Psoas muscle (tissue), 8 donors: ENCODE data around the gene SERPINE1. TPM values are rescaled to one million over a fixed set of nuclear protein-coding genes. Genes with fewer than 3 reads are reported as not detected.

Experiments used
- ATAC-seq, 4 donors: fragments of 200-7000 bp; cut with Tn5 transposase; one replicate each; pipeline ENCODE4 v1.9.1; 2020; ENCODE audit warnings: moderate library complexity in 3 of 4, mild to moderate bottlenecking in 2 of 4
- DNase-seq, 2 donors: peaks; one replicate each; pipeline ENCODE4 v3.0.0-alpha.2; 2020
- H3K27ac ChIP-seq: fragments of 200-600 bp; one replicate; pipeline ENCODE4 v1.8.0; 2022
- H3K27me3 ChIP-seq, 3 donors: fragments of 200-600 bp in 1 of 3; one replicate each; pipeline versions ENCODE4 v1.6.1 to v1.8.0; 2013 to 2022; ENCODE audit warnings: low read length in 2 of 3, mild to moderate bottlenecking in 2 of 3, moderate library complexity in 1 of 3; ENCODE audit not compliant: insufficient read depth in 3 of 3
- H3K36me3 ChIP-seq, 2 donors: fragments of 200-600 bp in 1 of 2; one replicate each; pipeline versions ENCODE4 v1.6.1 to v1.8.0; 2013 to 2022; ENCODE audit warnings: low read depth in 1 of 2, mild to moderate bottlenecking in 1 of 2, moderate library complexity in 1 of 2; ENCODE audit not compliant: insufficient read depth in 1 of 2
- H3K4me1 ChIP-seq: fragments of 200-600 bp; one replicate; pipeline ENCODE4 v1.8.0; 2022
- H3K4me3 ChIP-seq: fragments of 200-600 bp; one replicate; pipeline ENCODE4 v1.8.0; 2022; ENCODE audit warnings: mild to moderate bottlenecking
- H3K9me3 ChIP-seq: fragments of 200-600 bp; one replicate; pipeline ENCODE4 v1.8.0; 2022
- WGBS, 3 donors: extraction: QIAGEN DNeasy Blood & Tissue Kit; methylation state at CpG; one replicate each; pipeline versions ENCODE4 v1.1.6 to v1.1.7; 2013; 5-methylcytosine and 5-hydroxymethylcytosine counted together
- intact Hi-C, 2 donors: fragments of 100-400 bp; cut with DNase I; formaldehyde crosslinking; loops; one replicate each; pipeline versions ENCODE4 v1.11.0 to v1.14.2; 2022
- polyA plus RNA-seq, 3 donors: library from polyadenylated mRNA; stranded (reverse); fragments of 200-250 nt; gene quantifications; one replicate each; pipeline ENCODE4 v1.2.3, GENCODE V29; 2013
- total RNA-seq, 4 donors: library from RNA; stranded (reverse); fragmentation: NEBNext Ultra II Directional in 2 of 4; extraction: Animal tissue kit (Norgen Biotek cat#: 25700) in 2 of 4; gene quantifications; one replicate each; pipeline versions ENCODE4 v1.2.1 to v1.2.4, GENCODE V29; 2021 to 2023
- TF ChIP-seq, protein P1 (sequence below): fragments of 200-600 bp; IDR thresholded peaks from one replicate; pipeline ENCODE4 v1.8.0; 2022; ENCODE audit warnings: antibody characterized with exemption
- donor health status: healthy with polysubstance abuse.
- donor health status: DM: no; HTN: no; CAD: no; lungs with moderate emphysema.
- donor health status: Bipolar disorder and iron deficiency.
- donor health status: healthy.
- donor health status: DM: yes; HTN: yes; CAD: no.
- donor health status: DM: no; HTN: no; CAD: no.
- donor health status: DM: no; HTN: no; CAD: no.
- donor health status: DM: yes; HTN: yes; CAD: no.

SERPINE1 gene
- total and polyA plus RNA-seq, 7 donors = 4.3 to 269 (median 7.2) TPM

DNA sequence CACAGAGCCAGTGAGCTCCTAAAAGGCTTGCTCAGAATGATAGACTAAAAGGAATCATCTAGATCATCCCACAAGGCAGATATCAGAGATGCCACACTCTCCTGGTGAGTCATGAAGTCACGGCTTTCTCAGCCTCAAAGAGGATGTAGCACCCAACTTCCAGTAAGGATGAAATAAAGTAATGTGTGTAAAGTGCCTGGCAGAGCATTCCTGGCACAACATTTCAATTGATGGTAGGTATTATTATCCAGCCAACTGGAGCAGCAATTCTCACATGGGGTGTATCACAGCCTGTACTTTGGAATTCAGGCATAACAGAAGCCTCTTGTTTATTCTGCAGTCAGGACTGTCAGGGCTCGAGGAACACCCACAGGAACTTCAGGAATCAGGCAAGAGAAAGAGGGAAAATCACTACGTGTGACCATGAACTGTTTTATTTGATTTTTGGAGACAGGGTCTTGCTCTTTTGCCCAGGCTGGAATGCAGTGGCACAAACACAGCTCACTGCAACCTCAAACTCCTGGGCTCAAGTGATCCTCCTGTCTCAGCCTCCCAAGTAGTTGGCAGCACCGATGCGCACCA is 58.4 kb downstream of the SERPINE1 start:
- H3K4me3 ChIP-seq = no peak overlapping the region
- H3K9me3 ChIP-seq = no peaks in the 10 kb centered on the region
- no peak for ATAC-seq
- H3K27me3 ChIP-seq = peaks cover 0 to 54% (median under 1%) of the 10 kb centered on the region in 3 donors
- TF ChIP-seq, protein P1, sequence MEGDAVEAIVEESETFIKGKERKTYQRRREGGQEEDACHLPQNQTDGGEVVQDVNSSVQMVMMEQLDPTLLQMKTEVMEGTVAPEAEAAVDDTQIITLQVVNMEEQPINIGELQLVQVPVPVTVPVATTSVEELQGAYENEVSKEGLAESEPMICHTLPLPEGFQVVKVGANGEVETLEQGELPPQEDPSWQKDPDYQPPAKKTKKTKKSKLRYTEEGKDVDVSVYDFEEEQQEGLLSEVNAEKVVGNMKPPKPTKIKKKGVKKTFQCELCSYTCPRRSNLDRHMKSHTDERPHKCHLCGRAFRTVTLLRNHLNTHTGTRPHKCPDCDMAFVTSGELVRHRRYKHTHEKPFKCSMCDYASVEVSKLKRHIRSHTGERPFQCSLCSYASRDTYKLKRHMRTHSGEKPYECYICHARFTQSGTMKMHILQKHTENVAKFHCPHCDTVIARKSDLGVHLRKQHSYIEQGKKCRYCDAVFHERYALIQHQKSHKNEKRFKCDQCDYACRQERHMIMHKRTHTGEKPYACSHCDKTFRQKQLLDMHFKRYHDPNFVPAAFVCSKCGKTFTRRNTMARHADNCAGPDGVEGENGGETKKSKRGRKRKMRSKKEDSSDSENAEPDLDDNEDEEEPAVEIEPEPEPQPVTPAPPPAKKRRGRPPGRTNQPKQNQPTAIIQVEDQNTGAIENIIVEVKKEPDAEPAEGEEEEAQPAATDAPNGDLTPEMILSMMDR = no peak
- intact Hi-C loops = no loop called here
- no peaks in the 10 kb centered on the region for H3K4me1 ChIP-seq
- no peaks in the 10 kb centered on the region for H3K36me3 ChIP-seq
- DNase-seq = no peak
- H3K27ac ChIP-seq = no peak overlapping the region
- WGBS, 3 donors = 38 to 47% (median 43%) methylated on average over 5 of the region's 5 CpGs

DNA sequence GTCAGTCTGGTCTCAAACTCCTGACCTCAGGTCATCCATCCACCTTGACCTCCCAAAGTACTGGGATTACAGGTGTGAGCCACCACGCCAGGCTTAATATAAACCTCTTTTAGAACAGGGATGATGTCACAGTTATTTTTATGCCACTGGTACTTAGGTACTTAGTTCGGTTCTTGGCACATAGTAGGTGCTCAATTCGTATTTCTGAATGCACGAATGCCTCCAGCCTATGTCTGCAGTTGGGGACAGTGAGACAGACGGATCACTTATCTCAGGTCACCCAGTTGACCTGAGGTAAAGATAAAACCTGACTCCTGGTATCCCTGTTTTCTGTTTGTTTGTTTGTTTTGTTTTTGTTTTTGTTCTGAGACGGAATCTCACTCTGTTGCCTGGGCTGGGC is 59.3 kb downstream of the SERPINE1 start:
- Histone ChIP-seq H3K9me3 (no peaks in the 10 kb centered on the region), H3K4me3 (no peak overlapping the region), H3K27ac (no peak overlapping the region), H3K27me3 (peaks cover 0 to 45% (median 2%) of the 10 kb centered on the region in 3 donors), H3K36me3 (no peaks in the 10 kb centered on the region), H3K4me1 (no peaks in the 10 kb centered on the region)
- TF ChIP-seq, protein P1 = no peak
- DNase-seq (no peak), ATAC-seq (no peak)
- 61 to 69% (median 62%) methylated on average over 6 of the region's 6 CpGs for WGBS, 3 donors
- intact Hi-C loops = no loop called here

DNA sequence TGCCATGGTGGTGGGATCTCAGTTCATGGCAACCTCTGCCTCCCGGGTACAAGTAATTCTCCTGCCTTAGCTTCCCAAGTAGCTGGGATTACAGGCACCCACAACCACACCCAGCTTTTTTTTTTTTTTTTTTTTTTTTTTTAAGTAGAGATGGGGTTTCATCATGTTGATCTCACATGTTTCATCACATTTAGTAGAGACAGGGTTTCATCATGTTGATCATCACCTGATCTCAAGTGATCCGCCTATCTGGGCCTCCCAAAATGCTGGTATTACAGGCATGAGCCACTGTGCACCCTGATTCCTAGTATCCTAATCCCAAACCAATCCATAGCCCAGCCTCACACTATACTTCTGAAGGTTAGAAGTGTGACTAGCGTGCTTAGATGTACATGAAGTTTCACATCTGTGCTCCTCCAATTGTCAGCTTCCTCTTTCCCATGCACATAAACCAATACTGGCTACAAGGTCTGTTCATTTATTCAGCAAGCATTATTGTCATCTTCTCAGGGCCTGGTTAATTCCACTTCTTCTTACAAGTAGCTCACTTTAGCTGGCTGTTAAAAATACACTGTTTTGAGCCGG is 60.0 kb downstream of the SERPINE1 start:
- WGBS, 3 donors = 80 to 83% (median 82%) methylated on average over 4 of the region's 4 CpGs
- intact Hi-C loops = no loop called here

More for the DNA sequence above, 60.0 kb downstream of the SERPINE1 start:
- H3K4me1 ChIP-seq = no peaks in the 10 kb centered on the region
- H3K9me3 ChIP-seq = no peaks in the 10 kb centered on the region
- H3K27me3 ChIP-seq = peaks cover 0 to 42% (median 2%) of the 10 kb centered on the region in 3 donors
- DNase-seq = no peak
- H3K36me3 ChIP-seq = no peaks in the 10 kb centered on the region
- TF ChIP-seq, protein P1 = no peak
- no peak overlapping the region for H3K27ac ChIP-seq
- ATAC-seq = no peak
- no peak overlapping the region for H3K4me3 ChIP-seq

Other genes starting within 250 kb of the SERPINE1 start
- 1 to 10 TPM; 2.5 to 8.0 (median 6.0) TPM for gene UFSP1, start 237.4 kb upstream of the SERPINE1 start, total RNA-seq
- gene UFSP1, start 237.4 kb upstream of the SERPINE1 start, polyA plus RNA-seq = 1 to 10 TPM; 3.7 to 7.6 (median 4.3) TPM
- gene ACHE, start 231.2 kb upstream of the SERPINE1 start, total RNA-seq = 10 to 100 TPM; 21.4 to 99.2 (median 36.8) TPM
- gene ACHE, start 231.2 kb upstream of the SERPINE1 start, polyA plus RNA-seq = 10 to 100 TPM; 10.7 to 23.8 (median 14.2) TPM
- gene MUC3A, start 177.6 kb upstream of the SERPINE1 start, total RNA-seq = under 1 TPM; 0.10 to 0.79 (median 0.30) TPM
- under 1 TPM; 0.22 to 0.37 (median 0.30) TPM for gene MUC3A, start 177.6 kb upstream of the SERPINE1 start, polyA plus RNA-seq
- under 1 TPM in 2 of 4 donors, not detected in 2; 0.02 to 0.13 TPM for gene MUC12, start 157.5 kb upstream of the SERPINE1 start, total RNA-seq
- under 1 TPM in 1 of 3 donors, not detected in 2; 0.09 TPM for gene MUC12, start 157.5 kb upstream of the SERPINE1 start, polyA plus RNA-seq
- gene MUC17, start 107.0 kb upstream of the SERPINE1 start, total RNA-seq = under 1 TPM in 1 of 4 donors, not detected in 3; 0.02 TPM
- gene MUC17, start 107.0 kb upstream of the SERPINE1 start, polyA plus RNA-seq = under 1 TPM in 1 of 3 donors, not detected in 2; 0.03 TPM
- gene TRIM56, start 41.6 kb upstream of the SERPINE1 start, total RNA-seq = 10 to 100 TPM; 10.1 to 15.7 (median 13.8) TPM
- gene TRIM56, start 41.6 kb upstream of the SERPINE1 start, polyA plus RNA-seq = 10 to 100 TPM in 1 of 3 donors, 1 to 10 TPM in 2; 3.2 to 13.3 (median 5.8) TPM
- 1 to 10 TPM; 5.7 to 7.1 (median 6.6) TPM for gene AP1S1, start 27.4 kb downstream of the SERPINE1 start, total RNA-seq
- gene AP1S1, start 27.4 kb downstream of the SERPINE1 start, polyA plus RNA-seq = 10 to 100 TPM; 11.1 to 29.9 (median 17.8) TPM
- under 1 TPM in 1 of 4 donors, not detected in 3; 0.10 TPM for gene VGF, start 38.5 kb downstream of the SERPINE1 start, total RNA-seq
- gene VGF, start 38.5 kb downstream of the SERPINE1 start, polyA plus RNA-seq = 1 to 10 TPM in 1 of 3 donors, under 1 TPM in 1, not detected in 1; 0.03 to 4.3 TPM
- not detected for gene NAT16, start 53.2 kb downstream of the SERPINE1 start, total RNA-seq
- gene NAT16, start 53.2 kb downstream of the SERPINE1 start, polyA plus RNA-seq = under 1 TPM in 1 of 3 donors, not detected in 2; 0.01 TPM
- not detected for gene MOGAT3, start 73.9 kb downstream of the SERPINE1 start, total RNA-seq
- not detected for gene MOGAT3, start 73.9 kb downstream of the SERPINE1 start, polyA plus RNA-seq
- gene PLOD3, start 90.5 kb downstream of the SERPINE1 start, total RNA-seq = 10 to 100 TPM; 18.5 to 25.4 (median 20.4) TPM
- 10 to 100 TPM; 12.9 to 45.4 (median 15.2) TPM for gene PLOD3, start 90.5 kb downstream of the SERPINE1 start, polyA plus RNA-seq
- gene ZNHIT1, start 91.1 kb downstream of the SERPINE1 start, total RNA-seq = 10 to 100 TPM; 40.8 to 58.1 (median 48.1) TPM
- 10 to 100 TPM; 65.0 to 89.5 (median 67.6) TPM for gene ZNHIT1, start 91.1 kb downstream of the SERPINE1 start, polyA plus RNA-seq
- gene CLDN15, start 110.7 kb downstream of the SERPINE1 start, total RNA-seq = 1 to 10 TPM; 1.0 to 2.1 (median 1.5) TPM
- gene CLDN15, start 110.7 kb downstream of the SERPINE1 start, polyA plus RNA-seq = 1 to 10 TPM in 2 of 3 donors, under 1 TPM in 1; 0.52 to 2.2 (median 1.9) TPM
- 100 to 1,000 TPM; 239 to 368 (median 261) TPM for gene FIS1, start 118.0 kb downstream of the SERPINE1 start, total RNA-seq
- gene FIS1, start 118.0 kb downstream of the SERPINE1 start, polyA plus RNA-seq = 100 to 1,000 TPM; 263 to 341 (median 312) TPM
- gene IFT22, start 194.7 kb downstream of the SERPINE1 start, total RNA-seq = 10 to 100 TPM; 18.7 to 26.0 (median 21.5) TPM
- gene IFT22, start 194.7 kb downstream of the SERPINE1 start, polyA plus RNA-seq = 10 to 100 TPM; 23.2 to 42.2 (median 27.1) TPM
- gene COL26A1, start 235.8 kb downstream of the SERPINE1 start, total RNA-seq = not detected
- under 1 TPM in 1 of 3 donors, not detected in 2; 0.03 TPM for gene COL26A1, start 235.8 kb downstream of the SERPINE1 start, polyA plus RNA-seq